Measurements from ENCODE around the gene IL20RA.

GRCh38 chr6:137013031-137013430 lies 31.7 kb downstream of the IL20RA start:
- TF ChIP-seq GATA2 (CRISPR knock-in tag; IDR thresholded peaks at IDR 0.05) (no peak), RCOR1 (IDR thresholded peaks at IDR 0.05; ENCODE audit: low read length) (no peak), EP300 (IDR thresholded peaks at IDR 0.05; ENCODE audit: borderline replicate concordance in 1 of 2, low read depth in 1 of 2, low read length in 1 of 2) (no peak), MAX (IDR thresholded peaks at IDR 0.05; ENCODE audit: low read depth) (no peak), YY1 (IDR thresholded peaks at IDR 0.05; ENCODE audit: low read depth) (no peak), JUND (IDR thresholded peaks at IDR 0.05) (no peak), TEAD4 (IDR thresholded peaks at IDR 0.05; ENCODE audit: borderline replicate concordance, insufficient read depth) (no peak), NFIC (IDR thresholded peaks at IDR 0.05; ENCODE audit: borderline replicate concordance) (no peak), TCF12 (IDR thresholded peaks at IDR 0.05) (no peak), SMC3 (IDR thresholded peaks at IDR 0.05; ENCODE audit: low read depth, low read length) (no peak)
- TF ChIP-seq, protein P1, sequence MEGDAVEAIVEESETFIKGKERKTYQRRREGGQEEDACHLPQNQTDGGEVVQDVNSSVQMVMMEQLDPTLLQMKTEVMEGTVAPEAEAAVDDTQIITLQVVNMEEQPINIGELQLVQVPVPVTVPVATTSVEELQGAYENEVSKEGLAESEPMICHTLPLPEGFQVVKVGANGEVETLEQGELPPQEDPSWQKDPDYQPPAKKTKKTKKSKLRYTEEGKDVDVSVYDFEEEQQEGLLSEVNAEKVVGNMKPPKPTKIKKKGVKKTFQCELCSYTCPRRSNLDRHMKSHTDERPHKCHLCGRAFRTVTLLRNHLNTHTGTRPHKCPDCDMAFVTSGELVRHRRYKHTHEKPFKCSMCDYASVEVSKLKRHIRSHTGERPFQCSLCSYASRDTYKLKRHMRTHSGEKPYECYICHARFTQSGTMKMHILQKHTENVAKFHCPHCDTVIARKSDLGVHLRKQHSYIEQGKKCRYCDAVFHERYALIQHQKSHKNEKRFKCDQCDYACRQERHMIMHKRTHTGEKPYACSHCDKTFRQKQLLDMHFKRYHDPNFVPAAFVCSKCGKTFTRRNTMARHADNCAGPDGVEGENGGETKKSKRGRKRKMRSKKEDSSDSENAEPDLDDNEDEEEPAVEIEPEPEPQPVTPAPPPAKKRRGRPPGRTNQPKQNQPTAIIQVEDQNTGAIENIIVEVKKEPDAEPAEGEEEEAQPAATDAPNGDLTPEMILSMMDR (IDR thresholded peaks at IDR 0.05) = no peak
- TF ChIP-seq, protein P2, sequence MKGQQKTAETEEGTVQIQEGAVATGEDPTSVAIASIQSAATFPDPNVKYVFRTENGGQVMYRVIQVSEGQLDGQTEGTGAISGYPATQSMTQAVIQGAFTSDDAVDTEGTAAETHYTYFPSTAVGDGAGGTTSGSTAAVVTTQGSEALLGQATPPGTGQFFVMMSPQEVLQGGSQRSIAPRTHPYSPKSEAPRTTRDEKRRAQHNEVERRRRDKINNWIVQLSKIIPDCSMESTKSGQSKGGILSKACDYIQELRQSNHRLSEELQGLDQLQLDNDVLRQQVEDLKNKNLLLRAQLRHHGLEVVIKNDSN (IDR thresholded peaks at IDR 0.05; ENCODE audit: borderline replicate concordance, low read depth) = no peak
- TF ChIP-seq, protein P3, sequence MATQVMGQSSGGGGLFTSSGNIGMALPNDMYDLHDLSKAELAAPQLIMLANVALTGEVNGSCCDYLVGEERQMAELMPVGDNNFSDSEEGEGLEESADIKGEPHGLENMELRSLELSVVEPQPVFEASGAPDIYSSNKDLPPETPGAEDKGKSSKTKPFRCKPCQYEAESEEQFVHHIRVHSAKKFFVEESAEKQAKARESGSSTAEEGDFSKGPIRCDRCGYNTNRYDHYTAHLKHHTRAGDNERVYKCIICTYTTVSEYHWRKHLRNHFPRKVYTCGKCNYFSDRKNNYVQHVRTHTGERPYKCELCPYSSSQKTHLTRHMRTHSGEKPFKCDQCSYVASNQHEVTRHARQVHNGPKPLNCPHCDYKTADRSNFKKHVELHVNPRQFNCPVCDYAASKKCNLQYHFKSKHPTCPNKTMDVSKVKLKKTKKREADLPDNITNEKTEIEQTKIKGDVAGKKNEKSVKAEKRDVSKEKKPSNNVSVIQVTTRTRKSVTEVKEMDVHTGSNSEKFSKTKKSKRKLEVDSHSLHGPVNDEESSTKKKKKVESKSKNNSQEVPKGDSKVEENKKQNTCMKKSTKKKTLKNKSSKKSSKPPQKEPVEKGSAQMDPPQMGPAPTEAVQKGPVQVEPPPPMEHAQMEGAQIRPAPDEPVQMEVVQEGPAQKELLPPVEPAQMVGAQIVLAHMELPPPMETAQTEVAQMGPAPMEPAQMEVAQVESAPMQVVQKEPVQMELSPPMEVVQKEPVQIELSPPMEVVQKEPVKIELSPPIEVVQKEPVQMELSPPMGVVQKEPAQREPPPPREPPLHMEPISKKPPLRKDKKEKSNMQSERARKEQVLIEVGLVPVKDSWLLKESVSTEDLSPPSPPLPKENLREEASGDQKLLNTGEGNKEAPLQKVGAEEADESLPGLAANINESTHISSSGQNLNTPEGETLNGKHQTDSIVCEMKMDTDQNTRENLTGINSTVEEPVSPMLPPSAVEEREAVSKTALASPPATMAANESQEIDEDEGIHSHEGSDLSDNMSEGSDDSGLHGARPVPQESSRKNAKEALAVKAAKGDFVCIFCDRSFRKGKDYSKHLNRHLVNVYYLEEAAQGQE (IDR thresholded peaks at IDR 0.05; ENCODE audit: low read depth, low read length) = no peak

Data from SK-N-SH (cell line).